DND-41 (cell line): ENCODE results near the gene SEMA5A.

ENCODE experiments used
- CTCF ChIP-seq: IDR thresholded peaks from 2 replicates; pipeline ENCODE4 v1.5.1; 2012; ENCODE audit warnings: borderline replicate concordance, low read length, moderate library complexity, mild to moderate bottlenecking; ENCODE audit not compliant: poor library complexity, severe bottlenecking; ENCODE audit errors: extremely low read depth
- EZH2 ChIP-seq: IDR thresholded peaks from 3 replicates; pipeline ENCODE4 v1.6.1; 2012; ENCODE audit warnings: borderline replicate concordance, low read depth, mild to moderate bottlenecking, moderate library complexity, low read length, inconsistent platforms; ENCODE audit not compliant: severe bottlenecking

GRCh38 chr5:9551567-9552537 lies 6.0 kb upstream of the SEMA5A start:
- TF ChIP-seq CTCF (no peak), EZH2 (no peak)
